Mesenchymal stem cell (in vitro differentiated cells and primary cell): Measurements from ENCODE around the gene OR52R1.

Source experiments
- DNase-seq: peaks from one replicate; pipeline ENCODE4 v3.0.0-alpha.2; 2013
- H2AFZ ChIP-seq: one replicate; pipeline ENCODE4 v1.6.1; 2013; ENCODE audit warnings: low read depth, mild to moderate bottlenecking, control low read depth, inconsistent platforms, low read length, moderate library complexity
- H2AK5ac ChIP-seq: 2 replicates; pipeline ENCODE4 v1.6.1; 2013; ENCODE audit warnings: low read length, moderate library complexity, mild to moderate bottlenecking, inconsistent platforms; ENCODE audit not compliant: severe bottlenecking
- H2BK120ac ChIP-seq: one replicate; pipeline ENCODE4 v1.6.1; 2013; ENCODE audit warnings: low read depth, mild to moderate bottlenecking, inconsistent platforms, low read length, moderate library complexity
- H2BK12ac ChIP-seq, 2 experiments: one replicate each; pipeline ENCODE4 v1.6.1; 2013; ENCODE audit warnings: inconsistent platforms in 2 of 2, low read length in 2 of 2, mild to moderate bottlenecking in 2 of 2, moderate library complexity in 2 of 2, control low read depth in 1 of 2
- H2BK15ac ChIP-seq: one replicate; pipeline ENCODE4 v1.6.1; 2013; ENCODE audit warnings: mild to moderate bottlenecking, low read depth, inconsistent platforms; ENCODE audit not compliant: poor library complexity, severe bottlenecking
- H2BK5ac ChIP-seq: 2 replicates; pipeline ENCODE4 v1.6.1; 2013; ENCODE audit warnings: low read depth, mild to moderate bottlenecking, low read length, control low read depth, inconsistent platforms; ENCODE audit not compliant: poor library complexity, severe bottlenecking
- H3K14ac ChIP-seq, 2 experiments: one replicate each; pipeline ENCODE4 v1.6.1; 2013; ENCODE audit warnings: inconsistent platforms in 2 of 2, low read length in 2 of 2, control low read depth in 1 of 2, mild to moderate bottlenecking in 1 of 2, moderate library complexity in 1 of 2
- H3K18ac ChIP-seq, 2 experiments: one replicate each; pipeline ENCODE4 v1.6.1; 2013; ENCODE audit warnings: inconsistent platforms in 2 of 2, low read length in 2 of 2, control low read depth in 1 of 2, low read depth in 1 of 2, mild to moderate bottlenecking in 1 of 2
- H3K23ac ChIP-seq, 2 experiments: one replicate each; pipeline ENCODE4 v1.6.1; 2013; ENCODE audit warnings: inconsistent platforms in 2 of 2, low read length in 2 of 2, mild to moderate bottlenecking in 2 of 2, moderate library complexity in 2 of 2, control low read depth in 1 of 2
- H3K27ac ChIP-seq: 2 replicates; pipeline ENCODE4 v1.5.1; 2013; ENCODE audit warnings: mild to moderate bottlenecking, moderate library complexity, low read length, control low read depth, inconsistent platforms; ENCODE audit not compliant: poor library complexity, severe bottlenecking
- H3K27me3 ChIP-seq, 2 experiments: 2 replicates each; pipeline versions ENCODE4 v1.6.1 to v1.7.0; 2013; ENCODE audit warnings: low read length in 2 of 2, mild to moderate bottlenecking in 2 of 2, moderate library complexity in 2 of 2, control low read depth in 1 of 2, inconsistent platforms in 1 of 2; ENCODE audit not compliant: control insufficient read depth in 1 of 2, insufficient read depth in 1 of 2
- H3K36me3 ChIP-seq, 2 experiments: 2 replicates each; pipeline versions ENCODE4 v1.6.1 to v1.7.0; 2013; ENCODE audit warnings: low read length in 2 of 2, control low read depth in 1 of 2, inconsistent platforms in 1 of 2, low read depth in 1 of 2, mild to moderate bottlenecking in 1 of 2; ENCODE audit not compliant: insufficient read depth in 2 of 2, control insufficient read depth in 1 of 2
- H3K4ac ChIP-seq, 2 experiments: one replicate each; pipeline ENCODE4 v1.6.1; 2013; ENCODE audit warnings: inconsistent platforms in 2 of 2, low read length in 2 of 2, mild to moderate bottlenecking in 2 of 2, moderate library complexity in 2 of 2, control low read depth in 1 of 2, low read depth in 1 of 2
- H3K4me1 ChIP-seq: 2 replicates; pipeline ENCODE4 v1.6.1; 2013; ENCODE audit warnings: low read depth, low read length, control low read depth; ENCODE audit not compliant: control insufficient read depth, insufficient read depth
- H3K4me2 ChIP-seq: 2 replicates; pipeline ENCODE4 v1.6.1; 2013; ENCODE audit warnings: low read length, mild to moderate bottlenecking, inconsistent platforms; ENCODE audit not compliant: poor library complexity, severe bottlenecking
- H3K4me3 ChIP-seq, 2 experiments: 2 replicates each; pipeline versions ENCODE4 v1.5.1 to v1.7.0; 2013; ENCODE audit warnings: low read length in 2 of 2, mild to moderate bottlenecking in 2 of 2, control low read depth in 1 of 2, low read depth in 1 of 2; ENCODE audit not compliant: insufficient read depth in 1 of 2
- H3K79me1 ChIP-seq: replicated peaks from 2 replicates; pipeline ENCODE4 v1.6.1; 2013; ENCODE audit warnings: mild to moderate bottlenecking, control low read depth, low read length, inconsistent platforms; ENCODE audit not compliant: poor library complexity, severe bottlenecking
- H3K9ac ChIP-seq: 2 replicates; pipeline ENCODE4 v1.7.0; 2013; ENCODE audit warnings: mild to moderate bottlenecking, low read length, moderate library complexity
- H3K9me3 ChIP-seq: 2 replicates; pipeline ENCODE4 v1.7.0; 2013; ENCODE audit warnings: mild to moderate bottlenecking, low read length; ENCODE audit not compliant: control insufficient read depth
- H4K8ac ChIP-seq: one replicate; pipeline ENCODE4 v1.6.1; 2013; ENCODE audit warnings: inconsistent platforms, mild to moderate bottlenecking, low read length, moderate library complexity
- H4K91ac ChIP-seq: one replicate; pipeline ENCODE4 v1.6.1; 2013; ENCODE audit warnings: mild to moderate bottlenecking, low read length, inconsistent platforms
- WGBS: methylation state at CpG from one replicate; pipeline ENCODE4 v1.1.7; 2013; ENCODE audit warnings: mixed read lengths; 5-methylcytosine and 5-hydroxymethylcytosine counted together

The OR52R1 gene

GRCh38 chr11:4798427-4799183, 5.6 kb downstream of the OR52R1 start:
- no peak overlapping the region for H3K9ac ChIP-seq
- no peak overlapping the region for H2AK5ac ChIP-seq
- no peaks in the 10 kb centered on the region for H3K4me1 ChIP-seq
- no peak overlapping the region for H3K4ac ChIP-seq
- H3K79me1 ChIP-seq = no peaks in the 10 kb centered on the region
- WGBS = 65% methylated on average over 5 of the region's 6 CpGs
- no peak overlapping the region for H3K14ac ChIP-seq
- no peak overlapping the region for H2BK12ac ChIP-seq
- no peak overlapping the region for H2BK5ac ChIP-seq
- H3K18ac ChIP-seq = no peak overlapping the region
- no peaks in the 10 kb centered on the region for H3K9me3 ChIP-seq
- no peak overlapping the region for H3K4me3 ChIP-seq
- DNase-seq = no peak
- H2AFZ ChIP-seq = no peak overlapping the region
- H3K4me2 ChIP-seq = no peak overlapping the region
- H3K27ac ChIP-seq = no peak overlapping the region
- H4K91ac ChIP-seq = no peak overlapping the region
- no peak overlapping the region for H3K23ac ChIP-seq
- H4K8ac ChIP-seq = no peak overlapping the region
- no peaks in the 10 kb centered on the region for H3K27me3 ChIP-seq
- H2BK15ac ChIP-seq = no peak overlapping the region
- H3K36me3 ChIP-seq = no peaks in the 10 kb centered on the region
- no peak overlapping the region for H2BK120ac ChIP-seq

- no peak overlapping the region for H2BK120ac ChIP-seq
- WGBS = 62% methylated on average over 1 of the region's 2 CpGs
- H2BK12ac ChIP-seq = no peak overlapping the region
- H3K23ac ChIP-seq = no peak overlapping the region
- H2BK15ac ChIP-seq = no peak overlapping the region
- DNase-seq = no peak
- no peak overlapping the region for H2AK5ac ChIP-seq
- H3K4me2 ChIP-seq = no peak overlapping the region
- no peak overlapping the region for H3K4ac ChIP-seq
- no peak overlapping the region for H4K91ac ChIP-seq
- H3K9ac ChIP-seq = no peak overlapping the region
- H3K4me1 ChIP-seq = no peaks in the 10 kb centered on the region
- no peak overlapping the region for H4K8ac ChIP-seq
- H3K27me3 ChIP-seq = no peaks in the 10 kb centered on the region
- no peak overlapping the region for H2BK5ac ChIP-seq
- no peak overlapping the region for H3K27ac ChIP-seq
- no peak overlapping the region for H2AFZ ChIP-seq
- H3K36me3 ChIP-seq = no peaks in the 10 kb centered on the region
- no peaks in the 10 kb centered on the region for H3K9me3 ChIP-seq
- no peak overlapping the region for H3K14ac ChIP-seq
- no peak overlapping the region for H3K18ac ChIP-seq
- no peaks in the 10 kb centered on the region for H3K79me1 ChIP-seq
- H3K4me3 ChIP-seq = no peak overlapping the region
Observed at GRCh38 chr11:4797206-4797605, 7.0 kb downstream of the OR52R1 start.

- Histone ChIP-seq H3K14ac (no peak overlapping the region), H3K4ac (no peak overlapping the region), H4K8ac (no peak overlapping the region), H3K4me2 (no peak overlapping the region), H3K27me3 (no peaks in the 10 kb centered on the region), H3K27ac (no peak overlapping the region), H2BK5ac (no peak overlapping the region), H2AFZ (no peak overlapping the region), H2BK15ac (no peak overlapping the region), H3K18ac (no peak overlapping the region), H3K9ac (no peak overlapping the region), H3K79me1 (no peaks in the 10 kb centered on the region), H3K23ac (no peak overlapping the region), H2BK12ac (no peak overlapping the region), H3K36me3 (no peaks in the 10 kb centered on the region), H3K4me3 (no peak overlapping the region), H2AK5ac (no peak overlapping the region), H2BK120ac (no peak overlapping the region), H3K9me3 (no peaks in the 10 kb centered on the region), H4K91ac (no peak overlapping the region), H3K4me1 (no peaks in the 10 kb centered on the region)
- 14% methylated on average over 1 of the region's 1 CpG for WGBS
- DNase-seq = no peak
Observed at GRCh38 chr11:4782454-4782853, 21.7 kb downstream of the OR52R1 start.

GRCh38 chr11:4769838-4770237, 34.3 kb downstream of the OR52R1 start, which contains the start of gene OR51F1:
Gene OR51F1, minus strand, starts transcription at chr11:4769938. Its CDS starts 0 bp downstream, at chr11:4769938.
- no peak within 1 kb of the TSS for H3K9ac ChIP-seq
- no peak within 1 kb of the TSS for H2AK5ac ChIP-seq
- no peak within 1 kb of the TSS for H3K18ac ChIP-seq
- no peak within 1 kb of the TSS for H2BK15ac ChIP-seq
- no peak within 1 kb of the TSS for H3K14ac ChIP-seq
- H2BK12ac ChIP-seq = no peak within 1 kb of the TSS
- H2AFZ ChIP-seq = no peak within 1 kb of the TSS
- no peaks in the 10 kb centered on the region for H3K4me1 ChIP-seq
- H4K8ac ChIP-seq = no peak within 1 kb of the TSS
- no peak within 1 kb of the TSS for H4K91ac ChIP-seq
- no peak for DNase-seq
- H3K4me2 ChIP-seq = no peak within 1 kb of the TSS
- no peaks in the 10 kb centered on the region for H3K79me1 ChIP-seq
- no peak within 1 kb of the TSS for H2BK5ac ChIP-seq
- 100% methylated on average over 1 of the region's 1 CpG for WGBS
- H3K27ac ChIP-seq = no peak within 1 kb of the TSS
- H3K36me3 ChIP-seq = no peaks in the 10 kb centered on the region
- no peak within 1 kb of the TSS for H3K23ac ChIP-seq
- no peaks in the 10 kb centered on the region for H3K9me3 ChIP-seq
- H3K27me3 ChIP-seq = no peaks in the 10 kb centered on the region
- H3K4me3 ChIP-seq = no peak within 1 kb of the TSS
- no peak within 1 kb of the TSS for H3K4ac ChIP-seq
- no peak within 1 kb of the TSS for H2BK120ac ChIP-seq
